Kidney (tissue), 14 donors: ENCODE measurements around the gene RSPO3. TPM values are rescaled to one million over a fixed set of nuclear protein-coding genes. Genes with fewer than 3 reads are reported as not detected.
A peak's percentile ranks its signal among the peaks of the same experiment; 100 is the strongest.

ENCODE experiments used
- DNase-seq, 5 donors: peaks; one replicate each; pipeline ENCODE4 v3.0.0-alpha.2; 2013 to 2020
- FAIRE-seq: peaks from 2 replicates; lab custom pipeline; 2012; peaks lifted over from hg19 to GRCh38; lab: Jason Lieb, UNC
- H3K27ac ChIP-seq, 2 donors: one replicate each; pipeline ENCODE4 v1.7.0; 2013; ENCODE audit warnings: low read depth in 2 of 2, low read length in 2 of 2, inconsistent platforms in 1 of 2
- H3K27me3 ChIP-seq: one replicate; pipeline ENCODE4 v1.7.1; 2013; ENCODE audit warnings: low read length, inconsistent platforms; ENCODE audit not compliant: control insufficient read depth, insufficient read depth
- H3K36me3 ChIP-seq, 3 donors: one replicate each; pipeline versions ENCODE4 v1.7.0 to v1.7.1; 2013; ENCODE audit warnings: low read length in 3 of 3, control low read depth in 1 of 3, inconsistent platforms in 1 of 3; ENCODE audit not compliant: insufficient read depth in 3 of 3, control insufficient read depth in 2 of 3
- H3K4me1 ChIP-seq, 3 donors: one replicate each; pipeline versions ENCODE4 v1.7.0 to v1.7.1; 2013; ENCODE audit warnings: low read length in 3 of 3, inconsistent platforms in 1 of 3, low read depth in 1 of 3; ENCODE audit not compliant: control insufficient read depth in 2 of 3, insufficient read depth in 2 of 3
- H3K4me3 ChIP-seq, 3 donors: one replicate each; pipeline versions ENCODE4 v1.7.0 to v1.8.1; 2013; ENCODE audit warnings: low read length in 3 of 3, control low read depth in 1 of 3, inconsistent platforms in 1 of 3
- H3K9ac ChIP-seq, 3 donors: one replicate each; pipeline versions ENCODE4 v1.7.0 to v1.7.1; 2013; ENCODE audit warnings: low read length in 3 of 3, control low read depth in 1 of 3, inconsistent platforms in 1 of 3
- H3K9me3 ChIP-seq, 3 donors: one replicate each; pipeline versions ENCODE4 v1.7.0 to v1.7.1; 2013; ENCODE audit warnings: low read length in 3 of 3, control low read depth in 1 of 3, inconsistent platforms in 1 of 3; ENCODE audit not compliant: control insufficient read depth in 2 of 3, insufficient read depth in 1 of 3
- intact Hi-C: fragments of 100-400 bp; cut with DNase I; formaldehyde crosslinking; loops from one replicate; pipeline ENCODE4 v1.11.1; 2022
- polyA plus RNA-seq: library from polyadenylated mRNA; stranded (reverse); fragments of 350-450 nt; fragmentation: Illumina TruSeq; extraction: RNeasy Lipid Tissue Mini Kit (QIAGEN cat#74804); gene quantifications from one replicate; pipeline ENCODE4 v1.2.3, GENCODE V29; 2014; ENCODE audit warnings: low read depth, low replicate concordance; ENCODE audit not compliant: insufficient read depth
- total RNA-seq: library from RNA; stranded (reverse); fragmentation: NEBNext Ultra II Directional; extraction: Animal tissue kit (Norgen Biotek cat#: 25700); gene quantifications from one replicate; pipeline ENCODE4 v1.2.1, GENCODE V29; 2021
- TF ChIP-seq, protein P1 (sequence below): IDR thresholded peaks from 3 replicates; pipeline ENCODE4 v1.5.1; 2012; ENCODE audit warnings: mild to moderate bottlenecking, moderate library complexity, borderline replicate concordance; ENCODE audit not compliant: insufficient read depth; ENCODE audit errors: extremely low read depth
- donor health status: control.
- donor health status: control.
- donor health status: control.
- donor health status: control.
- donor health status: control.
- donor health status: DM: yes; HTN: yes; CAD: no.
- donor health status: Normal renal cell carcinoma (clear cell type).

Gene RSPO3
- total and polyA plus RNA-seq, 2 donors from 2014 or later = 1.2 to 8.9 TPM

DNA sequence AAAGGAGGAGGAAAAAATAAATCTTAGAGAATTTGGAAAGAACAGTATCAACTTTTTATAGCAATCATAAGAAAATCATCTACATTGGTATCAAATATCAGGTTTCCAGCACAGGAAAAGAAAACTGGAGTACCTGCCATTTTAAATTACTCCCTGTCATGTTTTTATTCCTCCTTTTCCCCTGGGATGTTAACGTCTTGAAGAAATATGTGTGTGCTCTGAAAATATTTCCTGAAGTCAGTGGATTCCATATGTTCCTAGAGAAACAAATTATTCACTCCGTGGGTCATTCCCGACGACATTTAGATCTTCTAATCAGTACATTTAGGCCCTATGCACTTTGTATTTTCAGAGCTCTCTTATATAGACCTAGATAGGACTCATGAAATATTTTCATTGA is 42.0 kb upstream of the RSPO3 start:
- Histone ChIP-seq H3K9ac (no peak overlapping the region), H3K27ac (no peak overlapping the region), H3K4me1 (no peaks in the 10 kb centered on the region), H3K27me3 (no peaks in the 10 kb centered on the region), H3K36me3 (no peaks in the 10 kb centered on the region), H3K9me3 (no peaks in the 10 kb centered on the region), H3K4me3 (no peak overlapping the region)
- intact Hi-C loops = no loop called here
- TF ChIP-seq, protein P1, sequence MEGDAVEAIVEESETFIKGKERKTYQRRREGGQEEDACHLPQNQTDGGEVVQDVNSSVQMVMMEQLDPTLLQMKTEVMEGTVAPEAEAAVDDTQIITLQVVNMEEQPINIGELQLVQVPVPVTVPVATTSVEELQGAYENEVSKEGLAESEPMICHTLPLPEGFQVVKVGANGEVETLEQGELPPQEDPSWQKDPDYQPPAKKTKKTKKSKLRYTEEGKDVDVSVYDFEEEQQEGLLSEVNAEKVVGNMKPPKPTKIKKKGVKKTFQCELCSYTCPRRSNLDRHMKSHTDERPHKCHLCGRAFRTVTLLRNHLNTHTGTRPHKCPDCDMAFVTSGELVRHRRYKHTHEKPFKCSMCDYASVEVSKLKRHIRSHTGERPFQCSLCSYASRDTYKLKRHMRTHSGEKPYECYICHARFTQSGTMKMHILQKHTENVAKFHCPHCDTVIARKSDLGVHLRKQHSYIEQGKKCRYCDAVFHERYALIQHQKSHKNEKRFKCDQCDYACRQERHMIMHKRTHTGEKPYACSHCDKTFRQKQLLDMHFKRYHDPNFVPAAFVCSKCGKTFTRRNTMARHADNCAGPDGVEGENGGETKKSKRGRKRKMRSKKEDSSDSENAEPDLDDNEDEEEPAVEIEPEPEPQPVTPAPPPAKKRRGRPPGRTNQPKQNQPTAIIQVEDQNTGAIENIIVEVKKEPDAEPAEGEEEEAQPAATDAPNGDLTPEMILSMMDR = no peak
- DNase-seq (peak in 2 of 5 donors; percentile 11 to 23), FAIRE-seq (no peak)

DNA sequence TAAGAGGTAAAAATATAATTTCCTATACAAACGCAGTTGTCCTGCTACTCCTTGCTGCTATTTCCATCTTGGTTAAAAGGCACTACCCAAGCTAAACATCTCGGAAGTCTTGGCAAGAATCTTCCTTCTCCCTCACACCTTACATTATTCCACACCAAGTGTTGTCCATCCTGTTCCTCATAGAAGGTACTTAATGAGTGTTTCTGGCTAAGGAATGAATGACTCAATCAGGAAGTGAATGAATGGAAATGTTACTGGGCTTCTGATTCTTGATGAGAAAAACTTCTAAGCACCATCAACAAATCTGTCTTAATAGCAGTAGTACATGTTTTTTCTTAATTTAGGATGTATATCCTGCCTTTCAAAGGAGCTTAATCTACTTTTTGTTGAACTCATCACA is 40.6 kb upstream of the RSPO3 start:
- intact Hi-C loops = no loop called here
- Histone ChIP-seq H3K27me3 (no peaks in the 10 kb centered on the region), H3K9me3 (no peaks in the 10 kb centered on the region), H3K9ac (no peak overlapping the region), H3K27ac (no peak overlapping the region), H3K4me1 (no peaks in the 10 kb centered on the region), H3K36me3 (no peaks in the 10 kb centered on the region), H3K4me3 (no peak overlapping the region)
- TF ChIP-seq, protein P1 = no peak
- DNase-seq (no peak), FAIRE-seq (no peak)

DNA sequence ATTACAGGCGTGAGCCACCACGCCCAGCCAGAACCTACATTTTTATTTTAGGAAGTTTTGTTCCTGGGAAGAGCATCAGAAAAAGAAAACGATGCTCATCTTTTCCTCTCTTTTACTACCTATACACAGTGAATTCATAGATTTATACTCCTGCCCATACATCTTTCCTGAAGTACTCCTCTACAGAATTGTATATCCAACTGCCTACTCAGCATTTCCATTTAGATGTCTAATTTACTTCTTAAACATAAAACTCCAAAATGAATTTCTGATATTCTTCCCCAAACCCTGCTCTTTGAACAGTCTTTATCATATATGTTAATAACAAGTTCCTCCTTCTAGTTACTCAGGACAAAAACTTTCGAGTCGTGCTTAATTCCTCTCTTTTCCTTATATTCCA is 39.8 kb upstream of the RSPO3 start:
- intact Hi-C loops = no loop called here
- Histone ChIP-seq H3K9me3 (no peaks in the 10 kb centered on the region), H3K9ac (no peak overlapping the region), H3K36me3 (no peaks in the 10 kb centered on the region), H3K4me1 (no peaks in the 10 kb centered on the region), H3K27me3 (no peaks in the 10 kb centered on the region), H3K4me3 (no peak overlapping the region), H3K27ac (no peak overlapping the region)
- TF ChIP-seq, protein P1 = no peak
- DNase-seq (no peak), FAIRE-seq (no peak)

DNA sequence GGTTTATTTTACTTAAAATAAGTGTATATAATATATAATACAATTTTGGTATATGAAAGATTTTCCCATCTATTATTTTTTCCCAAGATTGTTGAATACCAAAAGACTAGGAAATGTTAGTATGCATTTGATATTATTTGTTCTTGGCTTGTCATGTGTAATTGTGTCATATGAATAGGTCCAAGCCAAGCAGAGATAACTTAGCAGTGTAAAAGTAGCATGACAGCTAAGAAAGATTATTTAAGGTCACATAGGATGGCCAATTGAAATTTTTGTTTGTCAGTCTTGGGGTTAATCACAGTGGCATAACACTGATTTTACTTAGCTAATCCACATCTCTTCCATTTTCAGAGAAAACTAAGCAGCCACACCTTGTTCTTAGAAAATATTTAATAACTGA is 38.8 kb upstream of the RSPO3 start:
- Histone ChIP-seq H3K9ac (no peak overlapping the region), H3K9me3 (no peaks in the 10 kb centered on the region), H3K4me3 (no peak overlapping the region), H3K27ac (no peak overlapping the region), H3K36me3 (no peaks in the 10 kb centered on the region), H3K4me1 (no peaks in the 10 kb centered on the region), H3K27me3 (no peaks in the 10 kb centered on the region)
- FAIRE-seq (no peak), DNase-seq (no peak)
- TF ChIP-seq, protein P1 = no peak
- intact Hi-C loops = loop anchor here (10.0 kb wide), 1 partner anchor 275 kb away; no protein-coding TSS in a partner anchor
